Esophagus muscularis mucosa (tissue), 4 donors: ENCODE results near the gene GPR160.

Source experiments
- EP300 ChIP-seq: sonication (generic); formaldehyde crosslinking; IDR thresholded peaks from one replicate; pipeline ENCODE4 v1.6.1; 2017; ENCODE audit warnings: antibody characterized with exemption
- POLR2A ChIP-seq: fragments of 450-650 bp; IDR thresholded peaks from one replicate; pipeline ENCODE4 v1.6.1; 2017; ENCODE audit warnings: antibody characterized with exemption, moderate library complexity, mild to moderate bottlenecking, low read depth
- TF ChIP-seq, protein P1 (sequence below), 3 experiments: fragments of 200-600 bp in 2 of 3; fragments of 450-650 bp in 1 of 3; sonication (generic) in 2 of 3; IDR thresholded peaks; one replicate each; pipeline ENCODE4 v1.5.1; 2017 to 2019; ENCODE audit warnings: antibody characterized with exemption in 3 of 3, mild to moderate bottlenecking in 2 of 3, moderate library complexity in 1 of 3

GRCh38 chr3:170117134-170117533 is 79.3 kb downstream of the GPR160 start:
- TF ChIP-seq, protein P1, sequence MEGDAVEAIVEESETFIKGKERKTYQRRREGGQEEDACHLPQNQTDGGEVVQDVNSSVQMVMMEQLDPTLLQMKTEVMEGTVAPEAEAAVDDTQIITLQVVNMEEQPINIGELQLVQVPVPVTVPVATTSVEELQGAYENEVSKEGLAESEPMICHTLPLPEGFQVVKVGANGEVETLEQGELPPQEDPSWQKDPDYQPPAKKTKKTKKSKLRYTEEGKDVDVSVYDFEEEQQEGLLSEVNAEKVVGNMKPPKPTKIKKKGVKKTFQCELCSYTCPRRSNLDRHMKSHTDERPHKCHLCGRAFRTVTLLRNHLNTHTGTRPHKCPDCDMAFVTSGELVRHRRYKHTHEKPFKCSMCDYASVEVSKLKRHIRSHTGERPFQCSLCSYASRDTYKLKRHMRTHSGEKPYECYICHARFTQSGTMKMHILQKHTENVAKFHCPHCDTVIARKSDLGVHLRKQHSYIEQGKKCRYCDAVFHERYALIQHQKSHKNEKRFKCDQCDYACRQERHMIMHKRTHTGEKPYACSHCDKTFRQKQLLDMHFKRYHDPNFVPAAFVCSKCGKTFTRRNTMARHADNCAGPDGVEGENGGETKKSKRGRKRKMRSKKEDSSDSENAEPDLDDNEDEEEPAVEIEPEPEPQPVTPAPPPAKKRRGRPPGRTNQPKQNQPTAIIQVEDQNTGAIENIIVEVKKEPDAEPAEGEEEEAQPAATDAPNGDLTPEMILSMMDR (IDR thresholded peaks at IDR 0.05), result peak in 1 of 3 experiments; percentile 6
- TF ChIP-seq POLR2A (no peak), EP300 (no peak)
